ENCODE data around the gene IFNL3.

The IFNL3 gene

DNA sequence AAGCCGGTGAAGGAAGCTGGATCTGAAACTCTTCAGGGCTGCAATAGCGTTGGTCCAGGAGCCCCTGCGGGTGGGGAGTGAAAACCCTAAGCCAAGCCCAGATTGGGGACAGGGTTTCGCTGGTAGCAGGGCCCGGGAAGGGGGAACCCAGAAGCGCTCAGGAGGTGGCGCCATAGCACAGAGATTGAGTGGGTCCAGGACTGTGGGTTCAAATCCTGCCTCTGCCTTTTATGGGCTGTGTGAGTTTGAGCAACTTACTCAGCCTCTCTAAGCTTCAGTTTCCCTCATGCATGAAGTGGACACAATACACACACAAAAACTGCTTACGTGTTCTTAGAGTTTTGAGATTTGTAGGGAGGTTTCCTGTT, 32.4 kb downstream of the IFNL3 start:
- ATAC-seq (ENCODE audit: low read depth) (peak; percentile 36; the same call in 2 of the 3 replicates), DNase-seq (ENCODE audit: low spot score) (no peak)
- TF ChIP-seq, protein P1, sequence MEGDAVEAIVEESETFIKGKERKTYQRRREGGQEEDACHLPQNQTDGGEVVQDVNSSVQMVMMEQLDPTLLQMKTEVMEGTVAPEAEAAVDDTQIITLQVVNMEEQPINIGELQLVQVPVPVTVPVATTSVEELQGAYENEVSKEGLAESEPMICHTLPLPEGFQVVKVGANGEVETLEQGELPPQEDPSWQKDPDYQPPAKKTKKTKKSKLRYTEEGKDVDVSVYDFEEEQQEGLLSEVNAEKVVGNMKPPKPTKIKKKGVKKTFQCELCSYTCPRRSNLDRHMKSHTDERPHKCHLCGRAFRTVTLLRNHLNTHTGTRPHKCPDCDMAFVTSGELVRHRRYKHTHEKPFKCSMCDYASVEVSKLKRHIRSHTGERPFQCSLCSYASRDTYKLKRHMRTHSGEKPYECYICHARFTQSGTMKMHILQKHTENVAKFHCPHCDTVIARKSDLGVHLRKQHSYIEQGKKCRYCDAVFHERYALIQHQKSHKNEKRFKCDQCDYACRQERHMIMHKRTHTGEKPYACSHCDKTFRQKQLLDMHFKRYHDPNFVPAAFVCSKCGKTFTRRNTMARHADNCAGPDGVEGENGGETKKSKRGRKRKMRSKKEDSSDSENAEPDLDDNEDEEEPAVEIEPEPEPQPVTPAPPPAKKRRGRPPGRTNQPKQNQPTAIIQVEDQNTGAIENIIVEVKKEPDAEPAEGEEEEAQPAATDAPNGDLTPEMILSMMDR (IDR thresholded peaks at IDR 0.05; ENCODE audit: poor library complexity, severe bottlenecking) = peak; percentile 32
- Histone ChIP-seq H3K27ac (ENCODE audit: poor library complexity, severe bottlenecking) (no peak overlapping the region), H3K4me1 (ENCODE audit: insufficient read depth, poor library complexity, severe bottlenecking) (no peaks in the 10 kb centered on the region), H3K9me3 (ENCODE audit: severe bottlenecking) (no peaks in the 10 kb centered on the region), H3K27me3 (ENCODE audit: insufficient read depth, poor library complexity, severe bottlenecking) (no peaks in the 10 kb centered on the region), H3K36me3 (ENCODE audit: low read depth) (no peaks in the 10 kb centered on the region), H3K4me3 (ENCODE audit: severe bottlenecking) (no peak overlapping the region)

GRCh38 chr19:39211731-39212374, 33.0 kb downstream of the IFNL3 start:
- Histone ChIP-seq H3K27me3 (ENCODE audit: insufficient read depth, poor library complexity, severe bottlenecking) (no peaks in the 10 kb centered on the region), H3K4me1 (ENCODE audit: insufficient read depth, poor library complexity, severe bottlenecking) (no peaks in the 10 kb centered on the region), H3K9me3 (ENCODE audit: severe bottlenecking) (no peaks in the 10 kb centered on the region), H3K36me3 (ENCODE audit: low read depth) (no peaks in the 10 kb centered on the region), H3K4me3 (ENCODE audit: severe bottlenecking) (no peak overlapping the region), H3K27ac (ENCODE audit: poor library complexity, severe bottlenecking) (no peak overlapping the region)
- TF ChIP-seq, protein P1 (IDR thresholded peaks at IDR 0.05; ENCODE audit: poor library complexity, severe bottlenecking) = no peak
- ATAC-seq (ENCODE audit: low read depth) (no peak), DNase-seq (ENCODE audit: low spot score) (no peak)

DNA sequence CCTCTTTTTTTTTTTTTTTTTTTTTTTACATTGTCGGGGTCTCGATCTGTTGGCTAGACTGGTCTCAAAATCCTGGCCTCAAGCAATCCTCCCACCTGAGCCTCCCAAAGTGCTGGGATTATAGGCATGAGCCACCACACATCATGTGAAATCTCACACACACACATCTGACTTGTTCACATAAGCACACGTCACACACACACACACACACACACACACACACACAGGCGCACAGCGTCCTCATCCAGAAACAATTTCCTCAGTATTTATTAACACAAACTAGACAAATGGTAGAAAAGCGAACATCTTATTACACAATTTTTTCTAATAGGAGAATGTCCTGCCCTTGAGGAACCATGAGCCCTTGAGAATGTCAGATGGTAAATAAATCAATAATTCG, 35.6 kb downstream of the IFNL3 start:
- no peak overlapping the region for H3K27ac ChIP-seq (ENCODE audit: poor library complexity, severe bottlenecking)
- TF ChIP-seq, protein P1 (IDR thresholded peaks at IDR 0.05; ENCODE audit: poor library complexity, severe bottlenecking) = no peak
- no peak overlapping the region for H3K4me3 ChIP-seq (ENCODE audit: severe bottlenecking)
- DNase-seq (ENCODE audit: low spot score) (no peak), ATAC-seq (ENCODE audit: low read depth) (no peak)
- H3K27me3 ChIP-seq (ENCODE audit: insufficient read depth, poor library complexity, severe bottlenecking) = peaks cover 4% of the 10 kb centered on the region
- H3K4me1 ChIP-seq (ENCODE audit: insufficient read depth, poor library complexity, severe bottlenecking) = no peaks in the 10 kb centered on the region
- H3K36me3 ChIP-seq (ENCODE audit: low read depth) = no peaks in the 10 kb centered on the region
- H3K9me3 ChIP-seq (ENCODE audit: severe bottlenecking) = no peaks in the 10 kb centered on the region

DNA sequence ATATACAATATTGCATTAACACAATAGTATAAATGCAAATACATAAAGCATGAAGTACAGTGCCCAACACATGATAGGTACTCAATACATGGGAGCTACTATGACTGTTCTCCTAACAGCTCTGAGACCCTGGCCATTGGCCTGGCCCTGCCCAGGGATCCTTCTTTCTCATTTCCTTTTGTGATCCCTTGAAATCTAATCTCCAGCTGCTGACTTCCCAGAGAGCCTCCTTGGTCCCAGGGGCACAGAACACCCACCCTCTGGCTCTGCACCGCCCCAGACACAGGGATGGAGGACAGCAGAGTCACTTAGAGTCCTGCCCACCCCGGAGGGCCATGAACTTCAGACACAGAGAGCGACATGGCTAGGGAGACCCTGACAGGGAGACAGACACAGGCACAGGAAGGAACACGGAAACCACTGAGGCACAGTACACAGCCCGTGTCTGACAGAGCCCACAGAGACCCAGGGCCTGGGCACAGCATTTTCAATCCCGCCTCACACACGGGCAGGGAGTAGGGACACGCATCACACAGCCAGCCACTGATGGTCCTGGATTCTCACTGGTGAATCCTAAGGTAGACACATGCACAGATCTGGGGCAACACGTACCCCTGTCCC, 36.5 kb downstream of the IFNL3 start:
- Histone ChIP-seq H3K9me3 (ENCODE audit: severe bottlenecking) (no peaks in the 10 kb centered on the region), H3K27me3 (ENCODE audit: insufficient read depth, poor library complexity, severe bottlenecking) (peaks cover 14% of the 10 kb centered on the region), H3K4me1 (ENCODE audit: insufficient read depth, poor library complexity, severe bottlenecking) (no peaks in the 10 kb centered on the region), H3K36me3 (ENCODE audit: low read depth) (no peaks in the 10 kb centered on the region), H3K27ac (ENCODE audit: poor library complexity, severe bottlenecking) (no peak overlapping the region), H3K4me3 (ENCODE audit: severe bottlenecking) (no peak overlapping the region)
- ATAC-seq (ENCODE audit: low read depth) (no peak), DNase-seq (ENCODE audit: low spot score) (no peak)
- TF ChIP-seq, protein P1 (IDR thresholded peaks at IDR 0.05; ENCODE audit: poor library complexity, severe bottlenecking) = no peak

DNA sequence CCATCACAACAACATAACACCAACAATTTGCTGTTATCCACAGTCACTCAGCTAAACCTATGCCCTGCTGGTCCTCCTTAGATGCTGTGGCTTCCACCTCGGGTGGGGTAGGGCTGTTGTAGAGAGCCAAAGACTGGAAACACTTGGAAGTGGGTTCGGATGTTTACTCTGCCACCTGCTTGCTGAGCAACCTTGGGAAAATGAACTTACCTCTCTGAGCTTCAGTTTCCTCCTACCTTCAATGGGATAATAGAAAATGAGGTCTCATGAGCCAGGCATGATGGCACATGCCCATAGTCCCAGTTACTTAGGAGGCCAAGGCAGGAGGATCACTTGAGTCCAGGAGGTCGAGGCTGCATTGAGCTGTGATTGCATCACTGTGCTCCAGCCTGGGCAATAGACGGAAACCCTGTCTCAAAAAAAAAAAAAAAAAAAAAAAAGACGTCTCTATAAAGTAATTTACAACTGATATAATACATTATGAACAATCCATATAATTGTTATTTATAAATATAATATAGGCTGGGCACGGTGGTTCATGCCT, 37.4 kb downstream of the IFNL3 start:
- Histone ChIP-seq H3K36me3 (ENCODE audit: low read depth) (no peaks in the 10 kb centered on the region), H3K4me3 (ENCODE audit: severe bottlenecking) (no peak overlapping the region), H3K27me3 (ENCODE audit: insufficient read depth, poor library complexity, severe bottlenecking) (peaks cover 23% of the 10 kb centered on the region), H3K4me1 (ENCODE audit: insufficient read depth, poor library complexity, severe bottlenecking) (no peaks in the 10 kb centered on the region), H3K9me3 (ENCODE audit: severe bottlenecking) (no peaks in the 10 kb centered on the region), H3K27ac (ENCODE audit: poor library complexity, severe bottlenecking) (no peak overlapping the region)
- TF ChIP-seq, protein P1 (IDR thresholded peaks at IDR 0.05; ENCODE audit: poor library complexity, severe bottlenecking) = no peak
- ATAC-seq (ENCODE audit: low read depth) = no peak
- DNase-seq (ENCODE audit: low spot score) = no peak

Data from RWPE2 (cell line).